DOHH2 (cell line): ENCODE data around the gene BASP1.
"Not testable (repeated sequence)": the region's sequence is repeated elsewhere in the genome, so short reads cannot be mapped to it uniquely, and the experiment has no call there.

Source experiments
- H3F3A ChIP-seq: fragments of 200-600 bp; sonication (generic), shearing (Covaris generic); 2 replicates; pipeline ENCODE4 v1.6.0; 2016; ENCODE audit warnings: antibody characterized with exemption, mild to moderate bottlenecking; ENCODE audit not compliant: control insufficient read depth, insufficient read depth
- H3K27ac ChIP-seq: fragments of 200-600 bp; sonication (generic); 2 replicates; pipeline ENCODE4 v1.5.1; 2014; ENCODE audit warnings: low read depth, mild to moderate bottlenecking, low read length, moderate library complexity
- H3K27me3 ChIP-seq: fragments of 200-600 bp; sonication (generic); 2 replicates; pipeline ENCODE4 v1.6.1; 2014; ENCODE audit warnings: mild to moderate bottlenecking, low read length, mixed read lengths; ENCODE audit not compliant: control insufficient read depth
- H3K36me3 ChIP-seq: fragments of 200-600 bp; sonication (generic); 2 replicates; pipeline ENCODE4 v1.6.1; 2014; ENCODE audit warnings: mild to moderate bottlenecking, low read length, moderate library complexity, mixed read lengths; ENCODE audit not compliant: control insufficient read depth
- H3K4me1 ChIP-seq: fragments of 200-600 bp; sonication (generic); 2 replicates; pipeline ENCODE4 v1.6.1; 2014; ENCODE audit warnings: mild to moderate bottlenecking, low read length, mixed read lengths; ENCODE audit not compliant: control insufficient read depth
- H3K4me2 ChIP-seq: fragments of 200-600 bp; sonication (generic); 2 replicates; pipeline ENCODE4 v1.6.0; 2014; ENCODE audit warnings: mild to moderate bottlenecking, low read length, moderate library complexity
- H3K4me3 ChIP-seq: fragments of 200-600 bp; sonication (generic); 2 replicates; pipeline ENCODE4 v1.5.1; 2014; ENCODE audit warnings: mild to moderate bottlenecking, low read length, mixed read lengths
- H3K79me2 ChIP-seq: fragments of 200-600 bp; sonication (generic); 2 replicates; pipeline ENCODE4 v1.6.1; 2014; ENCODE audit warnings: mild to moderate bottlenecking, low read length, mixed read lengths; ENCODE audit not compliant: control insufficient read depth
- H3K9me2 ChIP-seq: fragments of 200-600 bp; sonication (generic); replicated peaks from 2 replicates; pipeline ENCODE4 v1.6.1; 2014; ENCODE audit warnings: mild to moderate bottlenecking, low read length, mixed read lengths; ENCODE audit not compliant: control insufficient read depth
- H3K9me3 ChIP-seq: fragments of 200-600 bp; sonication (generic); 2 replicates; pipeline ENCODE4 v1.6.1; 2014; ENCODE audit warnings: antibody characterized with exemption, low read length, mixed read lengths; ENCODE audit not compliant: control insufficient read depth, insufficient read depth
- H4K20me1 ChIP-seq: fragments of 200-600 bp; sonication (generic); 2 replicates; pipeline ENCODE4 v1.6.0; 2014; ENCODE audit warnings: low read depth, mild to moderate bottlenecking, antibody characterized with exemption, low read length, moderate library complexity; ENCODE audit not compliant: control insufficient read depth, insufficient read depth
- EZH2phosphoT487 ChIP-seq: fragments of 200-600 bp; sonication (generic); IDR thresholded peaks from 2 replicates; pipeline ENCODE4 v1.6.1; 2017; ENCODE audit warnings: borderline replicate concordance, mild to moderate bottlenecking, antibody characterized with exemption, low read length, moderate library complexity, mixed read lengths
- TF ChIP-seq, protein P1 (sequence below): fragments of 200-600 bp; sonication (generic); IDR thresholded peaks from one replicate; pipeline ENCODE4 v1.5.1; 2014; ENCODE audit warnings: antibody characterized with exemption, mild to moderate bottlenecking, low read depth, low read length; ENCODE audit not compliant: poor library complexity, severe bottlenecking

Gene BASP1

DNA sequence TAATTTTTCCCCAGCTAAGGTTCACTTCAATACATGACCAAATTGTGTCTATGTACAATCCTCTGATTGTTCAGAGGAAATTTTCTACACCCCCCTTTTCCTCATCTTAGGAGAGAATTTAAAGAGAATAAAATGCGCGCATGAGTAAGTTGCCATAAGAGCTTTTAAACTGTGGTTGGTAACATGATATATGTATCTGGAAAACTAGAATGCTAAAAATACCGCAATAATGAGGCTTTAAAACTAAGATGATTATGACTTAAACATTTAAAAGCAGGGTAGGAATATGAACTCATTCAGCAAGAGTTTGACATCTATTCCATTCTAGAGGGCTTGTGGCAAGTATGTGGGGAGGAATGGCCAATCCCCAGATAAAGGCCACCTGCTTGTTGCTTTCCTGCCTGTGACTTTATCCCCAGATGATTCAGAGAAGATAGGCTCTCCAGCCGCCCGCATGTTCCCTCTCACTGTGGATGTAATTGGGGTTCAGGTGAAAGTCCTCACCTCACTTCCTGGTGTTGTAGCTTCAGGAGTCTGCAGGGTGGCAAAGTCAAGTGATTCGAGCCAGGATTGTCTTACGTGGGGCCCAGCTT lies 26.5 kb upstream of the BASP1 start:
- Histone ChIP-seq H3F3A (no peaks in the 10 kb centered on the region), H3K36me3 (no peaks in the 10 kb centered on the region), H3K9me2 (no peaks in the 10 kb centered on the region), H3K9me3 (no peaks in the 10 kb centered on the region), H3K27me3 (no peaks in the 10 kb centered on the region), H3K4me1 (no peaks in the 10 kb centered on the region), H3K4me3 (no peak overlapping the region), H3K79me2 (no peaks in the 10 kb centered on the region), H3K27ac (no peak overlapping the region), H3K4me2 (no peak overlapping the region), H4K20me1 (no peaks in the 10 kb centered on the region)
- no peak for TF ChIP-seq EZH2phosphoT487
- TF ChIP-seq, protein P1, sequence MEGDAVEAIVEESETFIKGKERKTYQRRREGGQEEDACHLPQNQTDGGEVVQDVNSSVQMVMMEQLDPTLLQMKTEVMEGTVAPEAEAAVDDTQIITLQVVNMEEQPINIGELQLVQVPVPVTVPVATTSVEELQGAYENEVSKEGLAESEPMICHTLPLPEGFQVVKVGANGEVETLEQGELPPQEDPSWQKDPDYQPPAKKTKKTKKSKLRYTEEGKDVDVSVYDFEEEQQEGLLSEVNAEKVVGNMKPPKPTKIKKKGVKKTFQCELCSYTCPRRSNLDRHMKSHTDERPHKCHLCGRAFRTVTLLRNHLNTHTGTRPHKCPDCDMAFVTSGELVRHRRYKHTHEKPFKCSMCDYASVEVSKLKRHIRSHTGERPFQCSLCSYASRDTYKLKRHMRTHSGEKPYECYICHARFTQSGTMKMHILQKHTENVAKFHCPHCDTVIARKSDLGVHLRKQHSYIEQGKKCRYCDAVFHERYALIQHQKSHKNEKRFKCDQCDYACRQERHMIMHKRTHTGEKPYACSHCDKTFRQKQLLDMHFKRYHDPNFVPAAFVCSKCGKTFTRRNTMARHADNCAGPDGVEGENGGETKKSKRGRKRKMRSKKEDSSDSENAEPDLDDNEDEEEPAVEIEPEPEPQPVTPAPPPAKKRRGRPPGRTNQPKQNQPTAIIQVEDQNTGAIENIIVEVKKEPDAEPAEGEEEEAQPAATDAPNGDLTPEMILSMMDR = peak; percentile 5

DNA sequence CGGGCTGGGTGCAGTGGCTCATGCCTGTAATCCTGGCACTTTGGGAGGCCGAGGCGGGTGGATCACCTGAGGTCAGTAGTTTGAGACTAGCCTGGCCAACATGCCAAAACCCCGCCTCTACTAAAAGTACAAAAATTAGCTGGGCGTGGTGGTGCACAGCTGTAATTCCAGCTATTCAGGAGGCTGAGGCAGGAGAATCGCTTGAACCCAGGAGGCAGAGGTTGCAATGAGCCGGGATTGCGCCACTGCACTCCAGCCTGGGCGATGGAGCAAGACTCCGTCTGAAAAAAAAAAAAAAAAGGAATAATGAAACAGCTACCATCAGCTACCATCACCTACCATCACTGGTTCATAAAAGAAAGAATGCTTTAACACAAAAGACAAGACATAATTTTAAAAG lies 25.9 kb upstream of the BASP1 start:
- not testable (repeated sequence) for H3K27ac ChIP-seq, H3K27me3 ChIP-seq, H3K4me2 ChIP-seq, H4K20me1 ChIP-seq, H3K36me3 ChIP-seq, H3K4me1 ChIP-seq, H3K9me3 ChIP-seq, H3F3A ChIP-seq, H3K9me2 ChIP-seq, H3K4me3 ChIP-seq, H3K79me2 ChIP-seq

DNA sequence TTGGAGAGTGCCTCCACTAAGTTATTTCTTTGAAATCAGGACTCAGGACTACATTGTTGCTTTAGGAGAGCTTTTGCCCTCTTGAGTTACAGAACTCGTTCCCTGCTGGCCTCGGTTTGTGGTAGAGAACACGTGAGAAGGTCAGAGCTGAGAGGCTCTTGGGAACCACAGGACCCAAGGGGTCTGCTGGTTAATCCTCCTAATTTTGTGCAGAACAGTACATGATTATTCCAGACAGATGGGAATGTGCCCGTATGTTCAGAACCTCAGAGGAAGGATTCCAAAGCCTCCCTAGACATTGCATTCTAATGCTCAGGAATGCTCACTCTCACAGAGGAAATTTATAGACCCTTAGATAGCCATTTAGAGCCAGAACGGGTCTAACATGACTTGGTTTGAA lies 25.2 kb upstream of the BASP1 start:
- Histone ChIP-seq H3K9me2 (no peaks in the 10 kb centered on the region), H3K27ac (no peak overlapping the region), H3K27me3 (no peaks in the 10 kb centered on the region), H3K36me3 (no peaks in the 10 kb centered on the region), H3K79me2 (no peaks in the 10 kb centered on the region), H3K4me2 (no peak overlapping the region), H3K9me3 (no peaks in the 10 kb centered on the region), H3K4me3 (no peak overlapping the region), H3F3A (no peaks in the 10 kb centered on the region), H4K20me1 (no peaks in the 10 kb centered on the region), H3K4me1 (no peaks in the 10 kb centered on the region)
- TF ChIP-seq, protein P1 = no peak
- TF ChIP-seq EZH2phosphoT487 = no peak

DNA sequence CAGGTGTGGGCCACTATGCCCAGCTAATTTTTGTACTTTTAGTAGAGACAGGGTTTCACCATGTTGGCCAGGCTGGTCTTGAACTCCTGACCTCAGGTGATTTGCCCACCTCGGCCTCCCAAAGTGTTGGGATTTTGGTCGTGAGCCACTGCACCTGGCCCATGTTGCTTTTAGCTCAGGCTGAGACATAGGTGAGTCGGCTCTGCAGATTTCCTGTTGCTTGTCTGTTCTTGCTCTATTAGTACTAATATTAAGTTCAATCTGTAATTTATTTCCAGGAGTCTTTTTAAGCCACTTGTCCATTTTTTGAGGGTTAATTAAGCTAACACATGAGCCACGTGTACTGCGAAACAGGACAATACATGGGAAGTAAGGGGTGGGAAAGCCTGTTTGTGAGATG lies 21.4 kb upstream of the BASP1 start:
- Histone ChIP-seq H4K20me1 (no peaks in the 10 kb centered on the region), H3K27ac (no peak overlapping the region), H3K79me2 (no peaks in the 10 kb centered on the region), H3F3A (no peaks in the 10 kb centered on the region), H3K36me3 (no peaks in the 10 kb centered on the region), H3K9me2 (no peaks in the 10 kb centered on the region), H3K4me3 (no peak overlapping the region), H3K4me1 (no peaks in the 10 kb centered on the region), H3K9me3 (0 out of 2 replicates have a peak, but pooled peaks cover 4% of the 10 kb centered on the region), H3K4me2 (no peak overlapping the region), H3K27me3 (no peaks in the 10 kb centered on the region)
- TF ChIP-seq, protein P1 = no peak
- no peak for TF ChIP-seq EZH2phosphoT487
